Breast epithelium (tissue), 3 donors: ENCODE results near the gene SBNO1.

ENCODE experiments used
- POLR2A ChIP-seq: fragments of 450-650 bp; IDR thresholded peaks from one replicate; pipeline ENCODE4 v1.6.1; 2016; ENCODE audit warnings: antibody characterized with exemption, mild to moderate bottlenecking, moderate library complexity
- POLR2AphosphoS5 ChIP-seq, 3 donors: sonication (generic); formaldehyde crosslinking; IDR thresholded peaks; one replicate each; pipeline ENCODE4 v1.6.1; 2017; ENCODE audit warnings: antibody characterized with exemption in 3 of 3
- TF ChIP-seq, protein P1 (sequence below), 3 donors: fragments of 450-650 bp; IDR thresholded peaks; one replicate each; pipeline ENCODE4 v1.5.1; 2016 to 2017; ENCODE audit warnings: antibody characterized with exemption in 3 of 3, mild to moderate bottlenecking in 3 of 3, moderate library complexity in 3 of 3

DNA sequence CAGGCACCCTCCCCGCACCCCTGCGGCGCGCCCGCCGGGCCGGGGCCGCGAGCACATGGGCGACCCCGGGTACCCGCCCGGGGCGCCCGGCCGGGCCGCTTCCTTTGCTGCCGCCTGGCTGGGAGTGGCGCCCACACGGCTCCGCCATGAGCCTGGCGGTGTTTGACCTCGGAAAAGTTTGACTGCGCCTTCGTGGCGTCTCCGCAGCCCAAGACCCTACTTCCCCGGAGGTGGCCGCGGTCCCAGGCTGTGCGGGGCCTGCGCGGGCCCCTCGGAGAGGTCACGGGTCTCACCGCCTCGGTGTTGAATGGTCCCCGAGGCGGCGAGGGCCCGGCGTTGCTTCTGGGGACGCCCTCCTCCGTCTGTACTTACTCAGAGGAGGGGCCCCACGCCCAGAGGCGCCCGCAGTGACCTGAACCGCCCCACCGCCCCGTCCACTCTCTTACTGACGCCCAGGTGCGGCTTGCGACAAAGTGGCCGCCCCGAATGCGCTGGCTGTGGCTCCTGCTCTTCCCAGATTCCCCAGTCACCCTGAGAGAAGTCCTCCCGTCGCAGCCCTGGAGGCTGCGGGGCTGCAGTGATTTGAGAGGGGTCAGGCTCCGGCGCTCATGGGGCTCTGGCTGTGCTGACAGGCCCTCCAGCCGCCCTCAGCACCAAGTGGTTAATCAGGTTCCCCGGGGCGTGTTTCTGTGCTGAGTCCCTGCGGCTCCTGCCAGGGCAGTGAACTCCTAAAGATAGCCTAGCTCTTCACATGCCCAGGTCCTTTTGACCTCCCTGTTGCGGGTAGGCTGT lies 25.1 kb upstream of the SBNO1 start:
- TF ChIP-seq, protein P1, sequence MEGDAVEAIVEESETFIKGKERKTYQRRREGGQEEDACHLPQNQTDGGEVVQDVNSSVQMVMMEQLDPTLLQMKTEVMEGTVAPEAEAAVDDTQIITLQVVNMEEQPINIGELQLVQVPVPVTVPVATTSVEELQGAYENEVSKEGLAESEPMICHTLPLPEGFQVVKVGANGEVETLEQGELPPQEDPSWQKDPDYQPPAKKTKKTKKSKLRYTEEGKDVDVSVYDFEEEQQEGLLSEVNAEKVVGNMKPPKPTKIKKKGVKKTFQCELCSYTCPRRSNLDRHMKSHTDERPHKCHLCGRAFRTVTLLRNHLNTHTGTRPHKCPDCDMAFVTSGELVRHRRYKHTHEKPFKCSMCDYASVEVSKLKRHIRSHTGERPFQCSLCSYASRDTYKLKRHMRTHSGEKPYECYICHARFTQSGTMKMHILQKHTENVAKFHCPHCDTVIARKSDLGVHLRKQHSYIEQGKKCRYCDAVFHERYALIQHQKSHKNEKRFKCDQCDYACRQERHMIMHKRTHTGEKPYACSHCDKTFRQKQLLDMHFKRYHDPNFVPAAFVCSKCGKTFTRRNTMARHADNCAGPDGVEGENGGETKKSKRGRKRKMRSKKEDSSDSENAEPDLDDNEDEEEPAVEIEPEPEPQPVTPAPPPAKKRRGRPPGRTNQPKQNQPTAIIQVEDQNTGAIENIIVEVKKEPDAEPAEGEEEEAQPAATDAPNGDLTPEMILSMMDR (IDR thresholded peaks at IDR 0.05) = no peak
- TF ChIP-seq POLR2A = no peak
- no peak for TF ChIP-seq POLR2AphosphoS5 (IDR thresholded peaks at IDR 0.05)
